B cell (primary cell): ENCODE results near the gene TNNI3K. TPM values are rescaled to one million over a fixed set of nuclear protein-coding genes. Genes with fewer than 3 reads are reported as not detected.

Experiments used
- ATAC-seq: fragments of 200-7000 bp; cut with Tn5 transposase; one replicate; pipeline ENCODE4 v1.10.0; 2021; ENCODE audit warnings: low read depth, mild to moderate bottlenecking, moderate number of reproducible peaks, moderate library complexity
- CTCF ChIA-PET: fragments of 350-600 bp; sonication (Branson Sonifier 250); formaldehyde crosslinking; loops from one replicate; lab custom pipeline; 2021; ENCODE audit warnings: antibody characterized with exemption, inconsistent platforms; lab: Charles Lee
- POLR2A ChIA-PET: fragments of 350-600 bp; sonication (Branson Sonifier 250); formaldehyde crosslinking; loops from one replicate; lab custom pipeline; 2021; ENCODE audit warnings: antibody characterized with exemption; lab: Charles Lee
- DNase-seq: peaks from one replicate; pipeline ENCODE4 v3.0.0; 2013
- H2AFZ ChIP-seq: 2 replicates; pipeline ENCODE4 v1.6.1; 2012; ENCODE audit warnings: mild to moderate bottlenecking, low read depth, low read length; ENCODE audit not compliant: insufficient read depth, poor library complexity, severe bottlenecking
- H3K27ac ChIP-seq, 2 donors: 1 replicate in 1 of 2; 2 replicates in 1 of 2; pipeline ENCODE4 v1.5.1; 2012 to 2013; ENCODE audit warnings: low read length in 2 of 2, mild to moderate bottlenecking in 2 of 2, moderate library complexity in 1 of 2
- H3K27me3 ChIP-seq, 4 experiments: fragments of 200-600 bp in 1 of 4; sonication (generic) in 1 of 4; replicated peaks in 1 of 4; 1 replicate in 2 of 4; 2 replicates in 2 of 4; pipeline versions ENCODE4 v1.6.1 to v1.7.0; 2013 to 2016; ENCODE audit warnings: low read length in 3 of 4, mild to moderate bottlenecking in 2 of 4, mixed read lengths in 1 of 4, moderate library complexity in 1 of 4; ENCODE audit not compliant: insufficient read depth in 4 of 4, control insufficient read depth in 3 of 4; ENCODE audit errors: control extremely low read depth in 1 of 4
- H3K36me3 ChIP-seq, 2 experiments: replicated peaks in 1 of 2; 1 replicate in 1 of 2; 2 replicates in 1 of 2; pipeline versions ENCODE4 v1.6.1 to v1.7.1; 2013; ENCODE audit warnings: low read length in 1 of 2; ENCODE audit not compliant: insufficient read depth in 2 of 2, control insufficient read depth in 1 of 2; ENCODE audit errors: control extremely low read depth in 1 of 2, extremely low read depth in 1 of 2
- H3K4me1 ChIP-seq, 2 donors: fragments of 200-600 bp in 1 of 2; sonication (generic) in 1 of 2; 1 replicate in 1 of 2; 2 replicates in 1 of 2; pipeline versions ENCODE4 v1.5.1 to v1.6.1; 2013 to 2017; ENCODE audit warnings: low read length in 2 of 2; ENCODE audit not compliant: control insufficient read depth in 2 of 2, insufficient read depth in 2 of 2
- H3K4me2 ChIP-seq: replicated peaks from 2 replicates; pipeline ENCODE3; 2012; ENCODE audit warnings: mild to moderate bottlenecking, low read depth, low read length; ENCODE audit not compliant: poor library complexity, severe bottlenecking
- H3K4me3 ChIP-seq, 5 experiments: fragments of 200-600 bp in 1 of 5; sonication (generic) in 1 of 5; 1 replicate in 3 of 5; 2 replicates in 2 of 5; pipeline versions ENCODE4 v1.5.1 to v1.7.0; 2011 to 2016; ENCODE audit warnings: low read length in 4 of 5, mild to moderate bottlenecking in 4 of 5, low read depth in 2 of 5, control low read depth in 1 of 5, moderate library complexity in 1 of 5; ENCODE audit not compliant: insufficient read depth in 1 of 5; ENCODE audit errors: control extremely low read depth in 1 of 5, extremely low read depth in 1 of 5
- H3K79me2 ChIP-seq: fragments of 200-600 bp; sonication (generic); one replicate; pipeline ENCODE4 v1.6.0; 2016; ENCODE audit warnings: low read length; ENCODE audit not compliant: control insufficient read depth, insufficient read depth
- H3K9ac ChIP-seq: fragments of 200-600 bp; sonication (generic); 2 replicates; pipeline ENCODE4 v1.6.1; 2017; ENCODE audit warnings: mild to moderate bottlenecking, low read length, moderate library complexity
- H3K9me3 ChIP-seq, 3 donors: one replicate each; pipeline versions ENCODE4 v1.6.1 to v1.7.1; 2013; ENCODE audit warnings: low read length in 2 of 3; ENCODE audit not compliant: control insufficient read depth in 2 of 3, insufficient read depth in 1 of 3; ENCODE audit errors: control extremely low read depth in 1 of 3
- H4K20me1 ChIP-seq: 2 replicates; pipeline ENCODE4 v1.6.0; 2012; ENCODE audit warnings: mild to moderate bottlenecking, low read length; ENCODE audit not compliant: insufficient read depth, control insufficient read depth, poor library complexity, severe bottlenecking
- H3K27ac Mint-ChIP-seq: one replicate; pipeline ENCODE4 v1.8.0; 2021; ENCODE audit warnings: mixed read lengths
- H3K27me3 Mint-ChIP-seq: one replicate; pipeline ENCODE4 v1.8.0; 2021; ENCODE audit warnings: mixed read lengths
- H3K4me1 Mint-ChIP-seq: one replicate; pipeline ENCODE4 v1.8.0; 2021; ENCODE audit warnings: mixed read lengths
- H3K4me3 Mint-ChIP-seq: one replicate; pipeline ENCODE4 v1.8.0; 2021; ENCODE audit warnings: mixed read lengths
- H3K9me3 Mint-ChIP-seq: one replicate; pipeline ENCODE4 v1.8.0; 2022; ENCODE audit warnings: mixed read lengths; ENCODE audit not compliant: insufficient read depth
- CTCF ChIP-seq: fragments of 200-600 bp; IDR thresholded peaks from one replicate; pipeline ENCODE4 v1.8.0; 2022; ENCODE audit warnings: antibody characterized with exemption, mild to moderate bottlenecking
- EZH2 ChIP-seq: IDR thresholded peaks from 2 replicates; pipeline ENCODE4 v1.6.1; 2012; ENCODE audit warnings: borderline replicate concordance, low read depth, mild to moderate bottlenecking, moderate library complexity, low read length; ENCODE audit not compliant: insufficient read depth, poor library complexity, severe bottlenecking
- WGBS: methylation state at CpG from one replicate; pipeline ENCODE4 v1.1.5; 2013; ENCODE audit warnings: missing lambda C conversion rate; ENCODE audit not compliant: insufficient coverage; 5-methylcytosine and 5-hydroxymethylcytosine counted together
- intact Hi-C: fragments of 100-400 bp; cut with micrococcal nuclease; formaldehyde crosslinking; loops from one replicate; pipeline ENCODE4 v1.10.0; 2022
- polyA plus RNA-seq: library from polyadenylated mRNA; depleted of rRNA; stranded (reverse); fragments of >200 nt; gene quantifications from 2 replicates; pipeline ENCODE4 v1.2.3, GENCODE V29; 2012
- total RNA-seq, 2 donors: library from RNA; stranded (reverse); fragments of 120-200 nt in 1 of 2; gene quantifications; 1 replicate in 1 of 2; 2 replicates in 1 of 2; pipeline versions ENCODE4 v1.2.3 to v1.2.4, GENCODE V29; 2013 to 2022

Gene TNNI3K
- total and polyA plus RNA-seq, 2 donors (not counting 1 experiment from before 2014, with no cell fraction given) = 0.52 to 3.1 TPM

- no peak overlapping the region for H3K27ac ChIP-seq
- DNase-seq = no peak
- TF ChIP-seq EZH2 = no peak
- no peak for TF ChIP-seq CTCF
Measured at GRCh38 chr1:74419611-74420010, 184.4 kb downstream of the TNNI3K start.

GRCh38 chr1:74420467-74420866 lies 185.3 kb downstream of the TNNI3K start:
- DNase-seq = no peak
- Histone ChIP-seq H3K27me3 (no peaks in the 10 kb centered on the region), H3K79me2 (no peaks in the 10 kb centered on the region), H3K9ac (no peak overlapping the region), H3K36me3 (no peaks in the 10 kb centered on the region), H3K27ac (no peak overlapping the region), H3K4me2 (no peak overlapping the region), H3K4me1 (no peaks in the 10 kb centered on the region), H2AFZ (no peak overlapping the region), H3K4me3 (no peak overlapping the region), H3K9me3 (no peaks in the 10 kb centered on the region), H4K20me1 (no peaks in the 10 kb centered on the region)
- ChIA-PET CTCF (no interaction called here), POLR2A (no interaction called here)
- no peaks in the 10 kb centered on the region for H3K4me1 Mint-ChIP-seq
- no peak for ATAC-seq
- no peak for TF ChIP-seq CTCF
- no peak for TF ChIP-seq EZH2
- H3K27me3 Mint-ChIP-seq = peaks cover 5% of the 10 kb centered on the region
- no peaks in the 10 kb centered on the region for H3K9me3 Mint-ChIP-seq
- WGBS = no CpG with 5 or more reads among the region's 2 CpGs
- intact Hi-C loops = no loop called here
- no peak overlapping the region for H3K27ac Mint-ChIP-seq
- H3K4me3 Mint-ChIP-seq = no peak overlapping the region

More at GRCh38 chr1:74419611-74420010, 184.4 kb downstream of the TNNI3K start:
- Mint-ChIP-seq H3K4me3 (no peak overlapping the region), H3K4me1 (no peaks in the 10 kb centered on the region), H3K27me3 (peaks cover 5% of the 10 kb centered on the region), H3K27ac (no peak overlapping the region), H3K9me3 (no peaks in the 10 kb centered on the region)
- no peaks in the 10 kb centered on the region for H4K20me1 ChIP-seq
- no peaks in the 10 kb centered on the region for H3K36me3 ChIP-seq
- H3K9me3 ChIP-seq = no peaks in the 10 kb centered on the region
- H3K27me3 ChIP-seq = no peaks in the 10 kb centered on the region
- intact Hi-C loops = no loop called here
- ATAC-seq = no peak
- no peak overlapping the region for H3K4me2 ChIP-seq
- no peaks in the 10 kb centered on the region for H3K79me2 ChIP-seq
- H3K4me3 ChIP-seq = no peak overlapping the region
- ChIA-PET CTCF (no interaction called here), POLR2A (no interaction called here)
- H2AFZ ChIP-seq = no peak overlapping the region
- no peak overlapping the region for H3K9ac ChIP-seq
- H3K4me1 ChIP-seq = no peaks in the 10 kb centered on the region
